HepG2 (cell line): ENCODE results near the gene ADGRG6. TPM values are rescaled to one million over a fixed set of nuclear protein-coding genes. Genes with fewer than 3 reads are reported as not detected.

Source experiments
- ARID2 ChIP-seq: sonication (generic); formaldehyde crosslinking; IDR thresholded peaks from 2 replicates; pipeline ENCODE4 v1.8.1; 2022; ENCODE audit warnings: mild to moderate bottlenecking, missing genetic modification reagents, borderline replicate concordance
- CHD2 ChIP-seq: IDR thresholded peaks from 2 replicates; pipeline ENCODE4 v1.6.1; 2011; ENCODE audit warnings: low read depth, low read length, improper control_type of control experiment
- MED1 ChIP-seq: sonication (generic); formaldehyde crosslinking; IDR thresholded peaks from 2 replicates; pipeline ENCODE4 v1.4.0; 2020; ENCODE audit warnings: missing genetic modification reagents
- PHF5A ChIP-seq: IDR thresholded peaks from one replicate; pipeline ENCODE4 v1.6.1; 2018; ENCODE audit warnings: low read depth, missing genetic modification reagents; ENCODE audit not compliant: unreplicated experiment
- SNAPC2 ChIP-seq: sonication (generic); formaldehyde crosslinking; IDR thresholded peaks from 2 replicates; pipeline ENCODE4 v1.8.1; 2022; ENCODE audit warnings: mild to moderate bottlenecking, missing genetic modification reagents
- TCF7 ChIP-seq: sonication (generic); IDR thresholded peaks from 2 replicates; pipeline ENCODE4 v1.6.1; 2016; ENCODE audit warnings: antibody characterized with exemption, low read depth
- ZNF20 ChIP-seq: sonication (generic); formaldehyde crosslinking; IDR thresholded peaks from 2 replicates; pipeline ENCODE4 v1.4.0; 2020; ENCODE audit warnings: mild to moderate bottlenecking, moderate library complexity, missing genetic modification reagents
- ZNF207 ChIP-seq: fragments of 450-650 bp; IDR thresholded peaks from 2 replicates; pipeline ENCODE4 v1.6.1; 2016; ENCODE audit warnings: antibody characterized with exemption, borderline replicate concordance
- ZNF329 ChIP-seq: sonication (generic); formaldehyde crosslinking; IDR thresholded peaks from 2 replicates; pipeline ENCODE4 v1.9.0; 2021; ENCODE audit warnings: low read depth, mild to moderate bottlenecking, missing genetic modification reagents
- ZNF331 ChIP-seq: sonication (generic); formaldehyde crosslinking; IDR thresholded peaks from 2 replicates; pipeline ENCODE4 v1.4.0; 2020; ENCODE audit warnings: missing genetic modification reagents
- ZNF564 ChIP-seq: sonication (generic); formaldehyde crosslinking; IDR thresholded peaks from 2 replicates; pipeline ENCODE4 v1.8.1; 2023; ENCODE audit warnings: mild to moderate bottlenecking, missing genetic modification reagents
- ZNF652 ChIP-seq: IDR thresholded peaks from 2 replicates; pipeline ENCODE4 v1.6.1; 2016; ENCODE audit warnings: low read depth, borderline replicate concordance
- polyA plus RNA-seq, 8 experiments: library from polyadenylated mRNA; depleted of rRNA in 3 of 8; stranded (reverse) in 7 of 8; unstranded in 1 of 8; fragments of >200 nt; fragmentation: Illumina TruSeq in 4 of 8; extraction: Trizol in 4 of 8; gene quantifications; 2 replicates each; pipeline versions ENCODE4 v1.2.1 to v1.2.3, GENCODE V29; 2011 to 2016; ENCODE audit warnings: low read depth in 4 of 8, missing spikeins in 1 of 8, mixed read lengths in 1 of 8; ENCODE audit not compliant: insufficient read depth in 1 of 8
- total RNA-seq, 5 experiments: library from RNA; depleted of rRNA; stranded (reverse); fragments of >200 nt; fragmentation: Illumina TruSeq; extraction: Trizol; gene quantifications; 2 replicates each; pipeline ENCODE4 v1.2.3, GENCODE V29; 2016; ENCODE audit warnings: low read depth in 1 of 5
- TF ChIP-seq, protein P1 (sequence below): sonication (generic); formaldehyde crosslinking; IDR thresholded peaks from 2 replicates; pipeline ENCODE4 v1.4.0; 2020; ENCODE audit warnings: missing genetic modification reagents
- TF ChIP-seq, protein P2 (sequence below): sonication (generic); formaldehyde crosslinking; IDR thresholded peaks from 2 replicates; pipeline ENCODE4 v1.8.1; 2023; ENCODE audit warnings: mild to moderate bottlenecking, missing genetic modification reagents, borderline replicate concordance
- TF ChIP-seq, protein P3 (sequence below): sonication (generic); formaldehyde crosslinking; conservative IDR thresholded peaks from 2 replicates; pipeline ENCODE4 v1.4.0; 2020; ENCODE audit warnings: mild to moderate bottlenecking, missing genetic modification reagents, moderate library complexity
- TF ChIP-seq, protein P4 (sequence below): sonication (generic); formaldehyde crosslinking; IDR thresholded peaks from 2 replicates; pipeline ENCODE4 v1.8.1; 2022; ENCODE audit warnings: low read depth, mild to moderate bottlenecking, missing genetic modification reagents
- TF ChIP-seq, protein P5 (sequence below): sonication (generic); formaldehyde crosslinking; IDR thresholded peaks from 2 replicates; pipeline ENCODE4 v1.5.0; 2020; ENCODE audit warnings: missing genetic modification reagents

The ADGRG6 gene
- total and polyA plus RNA-seq, 2 of the 13 experiments (the other 11 are each of a cell fraction or from before 2014, with no cell fraction given), result 129 to 249 TPM

DNA sequence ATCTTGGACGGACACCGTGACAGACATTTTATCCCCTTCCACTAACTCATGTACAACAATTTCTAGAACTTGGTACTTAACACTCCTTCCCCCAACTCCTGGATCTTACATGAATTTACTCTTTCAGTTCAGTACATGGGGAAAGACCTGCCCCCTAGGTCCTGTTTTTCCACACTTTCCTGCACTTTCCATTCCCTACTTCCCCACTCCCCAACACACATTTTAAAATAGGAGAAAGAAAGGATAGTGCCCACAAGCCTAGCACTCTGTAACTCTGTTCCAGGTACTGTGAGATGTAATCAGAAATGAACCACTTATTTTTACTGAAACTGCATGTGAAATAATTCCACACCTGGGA is 1.3 kb downstream of the ADGRG6 start (continued):
- TF ChIP-seq, protein P1, sequence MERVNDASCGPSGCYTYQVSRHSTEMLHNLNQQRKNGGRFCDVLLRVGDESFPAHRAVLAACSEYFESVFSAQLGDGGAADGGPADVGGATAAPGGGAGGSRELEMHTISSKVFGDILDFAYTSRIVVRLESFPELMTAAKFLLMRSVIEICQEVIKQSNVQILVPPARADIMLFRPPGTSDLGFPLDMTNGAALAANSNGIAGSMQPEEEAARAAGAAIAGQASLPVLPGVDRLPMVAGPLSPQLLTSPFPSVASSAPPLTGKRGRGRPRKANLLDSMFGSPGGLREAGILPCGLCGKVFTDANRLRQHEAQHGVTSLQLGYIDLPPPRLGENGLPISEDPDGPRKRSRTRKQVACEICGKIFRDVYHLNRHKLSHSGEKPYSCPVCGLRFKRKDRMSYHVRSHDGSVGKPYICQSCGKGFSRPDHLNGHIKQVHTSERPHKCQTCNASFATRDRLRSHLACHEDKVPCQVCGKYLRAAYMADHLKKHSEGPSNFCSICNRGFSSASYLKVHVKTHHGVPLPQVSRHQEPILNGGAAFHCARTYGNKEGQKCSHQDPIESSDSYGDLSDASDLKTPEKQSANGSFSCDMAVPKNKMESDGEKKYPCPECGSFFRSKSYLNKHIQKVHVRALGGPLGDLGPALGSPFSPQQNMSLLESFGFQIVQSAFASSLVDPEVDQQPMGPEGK (CRISPR knock-in tag), result 0 out of 2 replicates have a peak, but pooled peaks have one; percentile 23
- 0 out of 2 replicates have a peak, but pooled peaks have one; percentile 7 for TF ChIP-seq ZNF331 (CRISPR knock-in tag)
- TF ChIP-seq, protein P2, sequence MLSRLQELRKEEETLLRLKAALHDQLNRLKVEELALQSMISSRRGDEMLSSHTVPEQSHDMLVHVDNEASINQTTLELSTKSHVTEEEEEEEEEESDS (CRISPR knock-in tag), result 0 out of 2 replicates have a peak, but pooled peaks have one; percentile 38
- no peak for TF ChIP-seq SNAPC2 (CRISPR knock-in tag)
- TF ChIP-seq CHD2, result no peak
- TF ChIP-seq ZNF652 (CRISPR knock-in tag), result peak; percentile 36; the same call in 1 of the 2 replicates
- TF ChIP-seq ZNF207, result no peak
- TF ChIP-seq ZNF329 (CRISPR knock-in tag), result no peak
- TF ChIP-seq, protein P3, sequence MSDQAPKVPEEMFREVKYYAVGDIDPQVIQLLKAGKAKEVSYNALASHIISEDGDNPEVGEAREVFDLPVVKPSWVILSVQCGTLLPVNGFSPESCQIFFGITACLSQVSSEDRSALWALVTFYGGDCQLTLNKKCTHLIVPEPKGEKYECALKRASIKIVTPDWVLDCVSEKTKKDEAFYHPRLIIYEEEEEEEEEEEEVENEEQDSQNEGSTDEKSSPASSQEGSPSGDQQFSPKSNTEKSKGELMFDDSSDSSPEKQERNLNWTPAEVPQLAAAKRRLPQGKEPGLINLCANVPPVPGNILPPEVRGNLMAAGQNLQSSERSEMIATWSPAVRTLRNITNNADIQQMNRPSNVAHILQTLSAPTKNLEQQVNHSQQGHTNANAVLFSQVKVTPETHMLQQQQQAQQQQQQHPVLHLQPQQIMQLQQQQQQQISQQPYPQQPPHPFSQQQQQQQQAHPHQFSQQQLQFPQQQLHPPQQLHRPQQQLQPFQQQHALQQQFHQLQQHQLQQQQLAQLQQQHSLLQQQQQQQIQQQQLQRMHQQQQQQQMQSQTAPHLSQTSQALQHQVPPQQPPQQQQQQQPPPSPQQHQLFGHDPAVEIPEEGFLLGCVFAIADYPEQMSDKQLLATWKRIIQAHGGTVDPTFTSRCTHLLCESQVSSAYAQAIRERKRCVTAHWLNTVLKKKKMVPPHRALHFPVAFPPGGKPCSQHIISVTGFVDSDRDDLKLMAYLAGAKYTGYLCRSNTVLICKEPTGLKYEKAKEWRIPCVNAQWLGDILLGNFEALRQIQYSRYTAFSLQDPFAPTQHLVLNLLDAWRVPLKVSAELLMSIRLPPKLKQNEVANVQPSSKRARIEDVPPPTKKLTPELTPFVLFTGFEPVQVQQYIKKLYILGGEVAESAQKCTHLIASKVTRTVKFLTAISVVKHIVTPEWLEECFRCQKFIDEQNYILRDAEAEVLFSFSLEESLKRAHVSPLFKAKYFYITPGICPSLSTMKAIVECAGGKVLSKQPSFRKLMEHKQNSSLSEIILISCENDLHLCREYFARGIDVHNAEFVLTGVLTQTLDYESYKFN (CRISPR knock-in tag), result 0 out of 2 replicates have a peak, but pooled peaks have one; percentile 0
- TF ChIP-seq, protein P4, sequence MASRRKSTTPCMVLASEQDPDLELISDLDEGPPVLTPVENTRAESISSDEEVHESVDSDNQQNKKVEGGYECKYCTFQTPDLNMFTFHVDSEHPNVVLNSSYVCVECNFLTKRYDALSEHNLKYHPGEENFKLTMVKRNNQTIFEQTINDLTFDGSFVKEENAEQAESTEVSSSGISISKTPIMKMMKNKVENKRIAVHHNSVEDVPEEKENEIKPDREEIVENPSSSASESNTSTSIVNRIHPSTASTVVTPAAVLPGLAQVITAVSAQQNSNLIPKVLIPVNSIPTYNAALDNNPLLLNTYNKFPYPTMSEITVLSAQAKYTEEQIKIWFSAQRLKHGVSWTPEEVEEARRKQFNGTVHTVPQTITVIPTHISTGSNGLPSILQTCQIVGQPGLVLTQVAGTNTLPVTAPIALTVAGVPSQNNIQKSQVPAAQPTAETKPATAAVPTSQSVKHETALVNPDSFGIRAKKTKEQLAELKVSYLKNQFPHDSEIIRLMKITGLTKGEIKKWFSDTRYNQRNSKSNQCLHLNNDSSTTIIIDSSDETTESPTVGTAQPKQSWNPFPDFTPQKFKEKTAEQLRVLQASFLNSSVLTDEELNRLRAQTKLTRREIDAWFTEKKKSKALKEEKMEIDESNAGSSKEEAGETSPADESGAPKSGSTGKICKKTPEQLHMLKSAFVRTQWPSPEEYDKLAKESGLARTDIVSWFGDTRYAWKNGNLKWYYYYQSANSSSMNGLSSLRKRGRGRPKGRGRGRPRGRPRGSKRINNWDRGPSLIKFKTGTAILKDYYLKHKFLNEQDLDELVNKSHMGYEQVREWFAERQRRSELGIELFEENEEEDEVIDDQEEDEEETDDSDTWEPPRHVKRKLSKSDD (CRISPR knock-in tag), result no peak
- TF ChIP-seq, protein P5, sequence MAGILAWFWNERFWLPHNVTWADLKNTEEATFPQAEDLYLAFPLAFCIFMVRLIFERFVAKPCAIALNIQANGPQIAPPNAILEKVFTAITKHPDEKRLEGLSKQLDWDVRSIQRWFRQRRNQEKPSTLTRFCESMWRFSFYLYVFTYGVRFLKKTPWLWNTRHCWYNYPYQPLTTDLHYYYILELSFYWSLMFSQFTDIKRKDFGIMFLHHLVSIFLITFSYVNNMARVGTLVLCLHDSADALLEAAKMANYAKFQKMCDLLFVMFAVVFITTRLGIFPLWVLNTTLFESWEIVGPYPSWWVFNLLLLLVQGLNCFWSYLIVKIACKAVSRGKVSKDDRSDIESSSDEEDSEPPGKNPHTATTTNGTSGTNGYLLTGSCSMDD (CRISPR knock-in tag), result no peak
- TF ChIP-seq ZNF20 (CRISPR knock-in tag), result no peak
- TF ChIP-seq ZNF564, result no peak
- no peak for TF ChIP-seq TCF7
- no peak for TF ChIP-seq MED1 (CRISPR knock-in tag)
- TF ChIP-seq PHF5A (CRISPR knock-in tag), result peak; percentile 6
- TF ChIP-seq ARID2 (CRISPR knock-in tag), result peak; percentile 78; the same call in 1 of the 2 replicates
